IPS-11a (cell line): Measurements from ENCODE around the gene CCDC28A.

Experiments
- H3K4me3 ChIP-seq: one replicate; pipeline ENCODE4 v1.5.1; 2013; ENCODE audit warnings: low read depth, low read length, control low read depth

The CCDC28A gene

DNA sequence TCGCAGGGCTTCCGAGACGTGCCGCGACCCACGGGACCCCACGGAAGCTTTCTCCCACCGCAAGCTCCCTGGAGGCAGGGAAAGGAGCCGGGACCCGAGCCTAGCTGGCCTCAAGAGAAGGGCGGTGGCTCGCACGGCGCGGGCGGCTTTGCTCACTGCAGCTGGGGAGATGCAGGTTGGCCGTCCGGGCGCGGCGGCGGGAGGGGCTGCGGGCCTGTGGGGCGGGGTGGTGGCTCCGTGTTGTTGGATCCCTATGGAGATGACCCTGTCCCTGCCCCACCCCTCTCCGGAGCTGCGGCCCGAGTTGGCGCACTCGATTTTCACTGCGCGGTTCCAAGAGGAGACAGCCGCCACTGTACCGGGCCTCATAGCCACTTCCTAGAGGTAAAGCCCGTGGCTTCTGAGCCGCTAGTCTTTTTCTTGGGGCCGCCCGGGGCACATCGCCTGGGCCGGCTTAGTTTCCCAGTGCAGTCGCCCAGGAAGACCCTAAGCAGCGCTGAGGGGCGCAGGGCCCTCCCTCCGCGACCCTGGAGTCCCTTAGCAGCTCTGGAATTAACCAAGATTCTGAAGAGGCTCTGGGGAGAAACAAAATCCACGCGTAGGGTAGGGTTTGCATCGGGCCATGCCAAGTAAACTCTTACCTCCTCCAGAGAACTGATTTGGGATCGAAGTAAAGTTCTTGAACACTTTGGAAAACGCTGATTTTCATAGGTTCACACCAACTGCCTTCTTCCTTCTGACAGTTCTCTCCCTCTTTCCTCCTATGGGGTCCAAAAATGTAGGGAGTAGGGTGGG, 22.4 kb downstream of the CCDC28A start, which contains the start of gene ECT2L:
Gene ECT2L (plus strand): TSS at position 279 of the 795 bp plus-strand sequence. CDS start 17,188 bp downstream, outside the sequence.
- H3K4me3 ChIP-seq, result peak within 1 kb of the TSS; percentile 42

DNA sequence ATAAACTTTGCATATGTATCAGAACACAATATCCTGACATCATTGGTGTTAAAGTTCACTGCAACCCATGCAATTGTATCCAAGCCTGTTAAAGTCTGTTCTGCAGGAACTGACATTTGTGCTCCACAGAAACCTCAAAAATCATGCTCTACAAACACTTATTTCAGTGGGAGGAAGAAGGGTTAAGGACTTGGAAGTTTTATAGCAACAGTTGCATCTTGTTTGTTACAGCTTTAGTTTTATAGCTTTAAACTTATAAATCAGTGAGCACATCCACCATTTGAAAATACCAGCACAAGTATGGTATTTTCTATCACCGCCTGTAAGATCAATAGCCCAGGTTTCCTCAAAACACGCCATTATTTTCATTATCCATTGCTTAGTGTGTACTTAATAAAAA, 23.2 kb downstream of the CCDC28A start:
- no peak overlapping the region for H3K4me3 ChIP-seq

DNA sequence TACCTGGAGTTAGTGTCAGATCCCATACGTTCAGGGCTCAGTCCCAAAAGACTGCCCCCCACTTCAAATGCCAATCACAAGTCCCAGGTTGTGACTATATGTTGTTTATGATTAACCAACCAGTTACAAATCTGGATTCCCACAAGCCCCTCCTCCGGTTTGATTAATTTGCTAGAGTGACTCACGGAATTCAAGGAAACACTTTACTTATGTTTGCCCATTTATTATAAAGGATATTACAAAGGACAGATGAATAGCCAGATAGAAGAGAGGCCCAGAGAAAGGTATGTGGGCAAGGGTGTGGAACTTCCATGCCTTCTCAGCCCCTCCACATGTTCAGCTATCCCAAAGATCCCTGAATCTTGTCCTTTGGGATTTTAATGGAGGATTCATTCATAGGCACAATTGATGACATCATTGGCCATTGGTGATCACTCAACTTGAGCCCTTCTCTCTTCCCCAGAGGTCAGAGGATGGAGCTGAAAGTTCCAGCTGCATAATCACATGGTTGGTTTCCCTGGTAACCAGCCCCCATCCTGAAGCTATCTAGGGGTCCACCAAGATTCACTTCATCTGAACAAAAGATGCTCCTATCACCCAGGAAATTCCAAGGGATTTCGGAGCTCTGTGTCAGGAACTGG, 24.4 kb downstream of the CCDC28A start:
- no peak overlapping the region for H3K4me3 ChIP-seq

DNA sequence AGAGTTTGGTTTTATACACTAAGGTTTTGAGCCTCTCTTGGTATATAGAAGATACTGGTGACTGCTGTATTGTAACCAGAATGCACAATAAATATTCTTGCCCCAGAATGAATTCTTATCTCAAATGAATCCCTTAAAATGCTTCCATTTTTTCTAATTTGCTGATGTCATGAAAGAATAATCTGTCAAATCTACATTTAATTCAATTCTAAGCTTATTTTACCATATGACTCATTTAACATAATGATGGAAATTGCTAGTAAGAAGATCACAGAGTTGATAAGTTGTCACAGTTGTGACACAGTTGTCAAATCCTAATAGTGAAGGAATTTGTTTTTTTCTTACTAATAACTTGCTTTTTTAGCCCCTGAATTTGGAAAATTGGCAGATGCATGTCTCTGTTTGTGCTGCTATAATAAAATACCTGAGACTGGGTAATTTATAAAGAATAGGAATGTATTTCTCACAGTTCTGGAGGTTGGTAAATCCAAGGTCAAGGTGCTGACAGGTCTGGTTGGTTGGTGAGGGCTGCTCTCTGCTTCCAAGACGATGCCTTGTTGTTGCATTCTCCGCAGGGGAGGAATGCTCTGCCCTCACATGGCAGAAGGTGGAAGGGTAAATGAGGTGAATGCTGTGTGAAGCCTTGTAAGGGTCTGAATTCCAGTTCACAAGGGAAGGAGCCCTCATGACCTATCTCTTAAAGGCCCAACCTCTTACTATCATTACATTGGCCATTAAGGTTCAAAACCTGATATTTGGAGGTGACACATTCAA, 27.0 kb downstream of the CCDC28A start:
- H3K4me3 ChIP-seq, result no peak overlapping the region

DNA sequence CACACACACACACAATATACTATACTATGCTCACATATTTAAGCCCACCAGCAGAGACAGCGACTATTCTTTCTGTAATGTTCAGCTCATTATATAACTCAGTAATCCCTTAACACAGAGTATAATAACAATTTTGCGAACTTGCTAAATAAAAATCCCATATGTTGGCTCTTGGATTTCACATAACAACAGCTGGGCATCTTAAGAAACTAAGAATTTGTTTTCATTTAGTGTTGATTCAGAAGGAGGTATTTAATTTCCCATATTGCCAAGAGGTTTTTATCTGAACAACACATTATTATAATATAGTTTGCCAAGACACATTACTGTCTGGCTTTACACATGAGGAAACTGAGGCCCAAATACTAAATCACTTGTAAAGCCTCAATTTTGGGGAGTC, 29.8 kb downstream of the CCDC28A start:
- H3K4me3 ChIP-seq, result no peak overlapping the region

DNA sequence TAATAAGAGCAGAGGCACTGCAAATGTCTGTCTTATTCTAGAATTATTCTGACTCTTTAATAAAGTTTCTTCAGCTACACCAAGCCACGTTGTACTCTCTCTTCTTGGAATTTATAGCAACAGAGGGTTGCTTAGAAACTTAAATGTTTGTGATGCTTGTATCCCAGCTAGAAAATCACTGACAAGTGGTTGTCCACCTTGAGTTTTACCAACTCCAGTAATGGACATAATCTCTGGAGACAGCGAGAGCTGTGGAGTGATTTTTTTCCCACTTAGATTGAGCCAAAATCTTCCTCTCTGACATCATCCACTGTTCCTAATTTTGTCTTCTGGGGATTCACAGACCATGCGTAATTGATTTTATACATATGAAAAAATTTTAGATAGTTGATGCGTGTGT, 30.3 kb downstream of the CCDC28A start:
- no peak overlapping the region for H3K4me3 ChIP-seq

DNA sequence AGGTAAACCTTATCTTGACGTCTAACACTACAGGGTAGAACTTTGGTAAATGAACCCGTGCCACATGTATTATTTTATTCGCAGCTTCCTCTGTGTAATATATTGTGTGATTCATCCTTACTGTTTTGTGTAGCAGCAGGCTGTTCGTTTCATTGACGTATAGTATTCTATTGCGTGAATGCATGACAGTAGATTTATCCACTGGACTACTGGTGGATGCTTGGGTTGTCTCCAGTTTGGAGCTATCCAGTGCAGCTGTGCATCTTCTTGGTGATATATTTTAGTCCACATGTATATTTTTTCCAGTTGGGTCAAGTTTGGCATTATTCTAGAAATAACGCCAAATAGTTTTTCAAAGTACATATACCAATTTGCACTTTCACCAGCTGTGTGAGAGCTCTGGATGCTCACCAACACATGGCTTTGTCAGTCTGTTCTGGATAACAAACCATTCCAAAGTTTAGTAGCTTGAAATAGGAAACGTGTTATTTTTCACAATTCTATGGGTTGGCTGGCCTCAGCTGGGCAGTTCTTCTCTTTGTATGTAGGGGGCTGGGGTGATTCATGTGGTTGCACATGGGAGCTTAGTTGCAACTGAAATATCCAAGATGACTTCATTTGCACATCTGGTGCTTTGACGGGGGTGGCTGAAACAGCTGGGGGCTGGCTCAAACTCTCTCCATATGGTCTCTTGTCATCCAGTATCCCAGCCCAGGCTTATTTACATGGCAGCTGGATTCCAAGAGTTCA, 31.6 kb downstream of the CCDC28A start:
- H3K4me3 ChIP-seq, result no peak overlapping the region

DNA sequence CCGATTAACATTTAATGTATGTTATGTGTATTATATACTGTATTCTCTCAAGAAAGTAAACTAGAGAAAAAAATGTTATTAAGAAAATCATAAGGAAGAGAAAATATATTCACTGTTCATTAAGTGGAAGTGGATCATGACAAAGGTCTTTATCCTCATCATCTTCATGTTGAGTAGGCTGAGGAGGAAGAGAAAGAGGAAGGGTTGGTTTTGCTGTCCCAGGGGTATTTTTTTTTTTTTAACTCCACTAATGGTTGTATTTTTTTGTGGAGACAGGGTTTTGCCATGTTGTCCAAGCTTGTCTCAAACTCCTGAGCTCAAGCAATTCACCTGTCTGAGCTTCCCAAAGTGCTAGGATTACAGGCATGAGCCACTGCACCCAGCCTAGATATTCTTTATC, 33.3 kb downstream of the CCDC28A start:
- H3K4me3 ChIP-seq, result no peak overlapping the region

DNA sequence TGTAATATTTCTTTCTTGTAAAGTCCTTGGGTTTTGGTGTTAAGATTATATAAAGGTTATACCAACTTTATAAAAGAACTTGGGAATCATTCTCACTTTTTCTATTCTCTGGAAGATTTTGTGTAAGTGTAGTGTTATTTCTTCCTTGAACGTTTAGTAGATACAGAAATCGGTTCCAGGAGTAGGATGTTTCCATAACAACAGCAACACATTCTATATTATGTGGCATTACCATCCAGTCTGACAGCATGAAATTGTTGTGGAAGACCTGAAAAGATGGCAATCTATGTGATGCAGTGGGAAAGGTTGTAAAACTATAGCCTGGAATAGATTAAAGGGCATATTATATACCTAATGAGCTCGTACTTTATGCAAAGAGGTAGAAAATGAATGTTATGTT, 36.1 kb downstream of the CCDC28A start:
- no peak overlapping the region for H3K4me3 ChIP-seq

DNA sequence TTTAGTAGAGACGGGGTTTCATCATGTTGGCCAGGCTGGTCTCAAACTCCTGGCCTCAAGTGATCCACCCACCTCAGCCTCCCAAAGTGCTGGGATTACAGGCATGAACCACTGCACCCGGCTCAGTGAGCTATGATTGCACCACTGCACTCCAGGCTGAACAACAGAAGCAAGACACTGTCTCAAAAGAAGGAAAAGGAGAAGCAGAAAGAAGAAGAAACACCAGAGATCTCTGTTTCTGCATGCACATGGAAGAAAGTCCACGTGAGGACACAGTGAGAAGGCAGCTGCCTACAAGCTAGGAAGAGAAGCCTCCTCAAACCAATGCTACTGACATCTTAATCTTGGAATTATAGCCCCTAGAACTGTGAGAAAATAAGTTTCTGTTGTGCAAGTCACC, 38.3 kb downstream of the CCDC28A start:
- H3K4me3 ChIP-seq, result no peak overlapping the region

DNA sequence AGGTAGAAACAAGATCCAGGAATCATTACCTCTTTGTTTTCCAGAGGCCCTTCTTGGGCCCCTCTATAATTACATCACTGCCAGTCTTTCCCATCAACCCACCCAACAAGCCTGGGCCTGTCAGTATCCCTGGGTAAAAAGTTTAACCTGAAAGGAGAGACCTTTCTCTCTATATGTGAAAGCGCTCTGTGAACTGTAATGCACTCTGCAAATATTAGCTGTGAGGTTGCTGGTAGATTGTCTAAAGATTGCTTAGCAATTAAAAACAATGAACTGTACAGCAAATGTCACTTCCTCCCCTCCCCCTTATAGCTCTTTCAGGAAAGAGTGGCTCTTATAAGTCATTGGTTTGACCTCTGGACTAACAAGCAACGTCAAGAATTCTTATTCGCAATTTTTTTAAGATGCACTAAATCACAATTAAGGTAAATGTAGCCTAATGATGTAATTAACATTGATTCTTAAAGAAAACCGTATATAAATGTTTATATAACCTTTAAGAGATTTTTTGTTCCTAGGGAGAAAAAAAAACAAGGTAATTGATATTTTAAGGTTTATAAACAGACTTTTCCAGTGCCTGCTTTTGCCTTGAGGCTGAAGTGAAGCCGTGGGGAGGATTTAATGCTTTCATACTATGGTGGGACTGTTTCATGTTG, 40.7 kb downstream of the CCDC28A start:
- no peak overlapping the region for H3K4me3 ChIP-seq

DNA sequence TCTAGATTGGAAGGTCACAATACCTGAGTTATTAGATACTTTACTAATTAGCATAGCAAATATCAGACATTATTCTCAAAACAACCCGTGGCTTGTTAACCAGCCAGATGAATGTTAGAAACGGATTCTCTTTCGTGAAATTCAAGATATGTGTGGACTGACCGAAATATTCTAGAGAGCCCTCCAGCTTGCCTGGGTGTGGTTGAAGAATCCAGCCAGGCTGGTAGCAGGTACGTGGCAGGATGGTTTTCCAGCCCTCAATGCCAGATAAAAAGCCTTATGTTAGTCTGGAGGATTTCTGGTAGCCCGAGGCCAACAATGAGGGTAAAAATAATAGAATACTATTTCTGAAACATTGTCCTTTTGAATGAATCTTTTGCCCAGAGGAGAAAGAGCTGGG, 41.7 kb downstream of the CCDC28A start:
- no peak overlapping the region for H3K4me3 ChIP-seq

DNA sequence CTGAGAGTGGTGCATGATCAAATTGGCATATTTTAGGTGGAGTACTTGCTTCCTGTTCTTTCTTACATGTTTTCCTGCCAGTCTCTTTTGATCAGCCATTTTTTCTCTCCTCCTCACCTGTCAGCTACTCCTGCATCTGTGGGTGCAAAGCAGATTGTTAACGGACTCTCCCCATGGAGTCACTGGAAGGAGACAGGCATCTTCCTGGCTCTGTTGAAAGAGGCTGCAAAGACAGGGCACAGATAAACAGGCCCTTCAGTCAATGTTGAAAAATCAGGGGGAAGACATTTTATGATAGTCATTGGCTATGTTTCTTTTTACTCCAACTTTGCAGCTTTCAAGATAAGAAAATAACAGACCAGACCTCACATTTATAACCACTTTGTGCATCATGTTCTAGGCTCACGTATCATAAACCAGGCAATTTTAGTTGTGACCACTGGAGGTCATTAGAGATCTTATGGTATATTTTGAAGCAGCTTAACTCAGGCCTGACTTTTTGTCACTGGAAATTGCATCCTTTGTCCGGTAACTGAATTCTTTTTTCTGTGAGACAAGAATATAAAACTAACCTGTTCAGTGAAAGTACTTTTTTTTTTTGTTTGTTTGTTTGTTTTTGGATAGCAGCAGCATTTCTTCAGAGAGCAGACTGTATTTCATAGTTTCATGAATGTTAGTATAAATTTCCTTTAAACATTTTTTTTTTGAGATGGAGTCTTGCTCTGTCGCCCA, 42.4 kb downstream of the CCDC28A start:
- H3K4me3 ChIP-seq, result no peak overlapping the region

DNA sequence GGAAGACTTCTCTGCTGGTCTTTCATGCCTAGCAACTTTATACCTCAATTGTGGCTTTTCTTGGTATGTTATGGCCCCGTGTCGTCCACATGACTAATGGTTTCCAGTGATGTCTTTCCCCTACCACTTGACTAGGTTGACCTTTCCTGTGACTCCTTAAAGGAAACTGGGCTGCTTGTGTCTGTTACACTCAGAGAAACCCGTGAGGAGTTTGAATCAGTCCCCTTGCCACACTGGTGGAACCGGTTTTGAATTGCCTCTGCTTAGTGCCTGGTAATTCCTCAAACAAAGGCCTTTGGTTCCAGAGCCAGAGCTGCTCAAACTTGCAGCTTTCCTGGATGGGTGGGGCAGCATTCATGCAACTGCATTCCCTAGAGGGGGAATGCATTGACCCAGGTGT, 44.2 kb downstream of the CCDC28A start:
- no peak overlapping the region for H3K4me3 ChIP-seq

DNA sequence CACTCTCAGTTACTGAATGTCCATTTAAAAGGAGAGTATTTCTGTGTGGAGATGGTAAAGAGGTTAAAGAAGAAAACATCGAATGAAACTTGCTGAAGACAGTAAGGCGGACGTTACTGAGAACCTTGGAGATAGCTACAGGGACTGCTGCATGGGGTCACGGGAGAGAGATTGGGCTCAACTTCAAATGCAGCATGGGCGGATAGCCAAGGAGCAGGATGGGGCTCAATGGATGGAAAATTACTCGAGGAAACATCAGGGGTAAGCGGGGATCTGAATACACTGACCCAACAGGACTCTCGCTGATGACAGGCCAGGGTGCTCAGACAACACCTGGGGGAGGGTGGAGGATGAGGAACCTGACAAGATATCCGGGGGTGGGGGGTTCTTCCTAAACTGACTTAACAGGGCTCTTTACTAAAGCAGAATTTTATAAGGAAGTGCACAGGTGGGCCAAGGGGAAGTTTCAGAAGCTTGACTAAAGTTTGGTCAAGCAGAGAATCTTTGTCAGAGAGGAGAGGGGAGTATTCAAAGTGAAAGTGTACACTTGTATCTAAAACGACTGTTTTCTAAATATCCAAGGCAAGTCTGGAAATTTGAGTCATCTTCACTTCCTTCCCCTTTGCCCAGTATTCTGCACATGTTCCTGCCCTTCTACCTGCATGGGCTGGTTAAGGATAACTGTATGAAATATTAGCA, 45.1 kb downstream of the CCDC28A start:
- no peak overlapping the region for H3K4me3 ChIP-seq

DNA sequence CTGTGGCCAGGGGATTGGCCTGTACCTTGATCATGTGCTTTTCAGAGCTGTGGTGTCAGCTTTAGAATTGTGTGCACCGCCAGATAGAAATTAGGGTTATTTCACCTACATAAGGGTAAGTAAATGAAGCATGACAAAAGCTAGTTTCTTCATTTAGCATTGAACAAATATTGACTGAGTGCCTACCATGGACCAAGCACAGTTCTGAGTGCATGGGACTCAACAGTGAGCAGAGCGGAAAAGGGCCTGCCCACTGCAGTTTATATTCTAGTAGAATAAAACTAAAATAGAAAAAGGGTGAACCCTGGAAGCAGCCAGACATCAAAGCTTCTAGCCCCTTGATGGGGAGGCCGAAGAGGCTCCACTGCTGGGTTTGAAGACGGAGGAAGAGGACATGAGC, 48.0 kb downstream of the CCDC28A start:
- H3K4me3 ChIP-seq, result no peak overlapping the region

DNA sequence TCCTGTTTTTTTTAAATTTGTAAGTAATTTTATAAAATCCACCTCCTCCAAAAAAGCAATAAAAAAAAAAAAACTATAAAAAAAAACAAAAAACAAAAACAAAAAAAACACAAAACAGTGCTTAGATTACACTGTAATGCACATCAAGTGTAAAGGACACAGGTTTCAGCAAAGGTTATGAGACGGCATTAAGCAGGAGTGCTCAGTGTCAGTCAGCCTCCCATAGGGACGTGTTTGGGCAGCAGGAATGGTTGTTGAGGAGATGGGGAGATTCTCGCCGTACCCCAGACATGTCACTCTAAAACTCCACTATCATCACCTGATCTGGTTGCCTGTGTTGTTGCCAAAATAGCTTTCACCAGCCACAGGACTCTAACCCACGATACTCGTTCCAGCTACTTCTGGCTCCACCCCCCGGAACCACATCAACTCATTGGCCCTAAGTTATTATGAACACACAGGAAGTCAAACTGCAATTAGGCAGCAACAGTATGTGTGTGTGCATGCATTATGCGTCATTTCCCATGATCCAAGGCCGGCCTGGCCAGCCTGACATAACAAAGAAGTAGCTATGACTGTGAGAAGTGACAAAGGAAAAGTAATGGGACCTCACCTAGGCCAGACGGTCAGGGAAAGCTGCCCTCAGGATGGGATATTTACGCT, 51.0 kb downstream of the CCDC28A start:
- H3K4me3 ChIP-seq, result no peak overlapping the region

DNA sequence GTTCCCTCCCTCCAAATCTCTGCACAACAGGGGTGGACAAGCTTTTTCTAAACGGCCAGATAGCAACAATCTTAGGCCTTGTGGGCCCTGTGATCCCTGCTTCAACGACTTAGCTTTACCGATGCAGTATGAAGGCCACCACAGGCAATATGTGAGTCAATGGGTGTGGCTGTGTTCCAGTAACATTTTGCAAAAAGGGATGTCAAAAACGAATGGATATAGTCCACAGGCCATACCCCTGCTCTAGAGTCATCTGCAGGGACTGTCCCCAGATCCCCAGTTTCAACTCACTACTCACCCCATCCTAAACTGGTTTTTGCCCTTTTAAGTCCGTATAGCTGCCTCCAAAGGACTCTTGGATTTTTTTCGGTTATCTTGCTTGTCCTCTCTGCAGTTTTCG, 56.7 kb downstream of the CCDC28A start:
- no peak overlapping the region for H3K4me3 ChIP-seq

DNA sequence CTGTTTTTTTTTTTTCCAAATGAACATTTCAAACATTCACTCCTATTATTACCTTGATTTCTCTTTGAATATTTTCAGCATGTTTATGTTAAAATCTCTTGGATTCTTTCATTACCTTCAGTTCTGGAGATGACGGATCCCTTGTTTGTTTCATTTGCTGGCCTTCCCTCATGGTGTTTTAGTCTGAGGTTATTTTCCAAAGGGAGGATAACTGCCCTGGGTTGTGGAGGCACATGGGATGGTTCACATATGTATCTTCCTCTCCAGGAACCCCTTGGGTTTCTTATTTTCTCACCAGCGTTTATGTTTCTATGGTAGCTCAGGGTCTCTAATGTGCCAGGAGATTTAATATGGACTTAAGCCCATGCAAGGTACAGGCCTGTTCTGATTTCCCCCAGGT, 58.6 kb downstream of the CCDC28A start:
- H3K4me3 ChIP-seq, result no peak overlapping the region
